ENCODE results near the gene SDR42E2. TPM values are rescaled to one million over a fixed set of nuclear protein-coding genes. Genes with fewer than 3 reads are reported as not detected.

Gene SDR42E2
- total RNA-seq, 2 experiments from 2014 or later, result 0.29 TPM; not detected in 1

DNA sequence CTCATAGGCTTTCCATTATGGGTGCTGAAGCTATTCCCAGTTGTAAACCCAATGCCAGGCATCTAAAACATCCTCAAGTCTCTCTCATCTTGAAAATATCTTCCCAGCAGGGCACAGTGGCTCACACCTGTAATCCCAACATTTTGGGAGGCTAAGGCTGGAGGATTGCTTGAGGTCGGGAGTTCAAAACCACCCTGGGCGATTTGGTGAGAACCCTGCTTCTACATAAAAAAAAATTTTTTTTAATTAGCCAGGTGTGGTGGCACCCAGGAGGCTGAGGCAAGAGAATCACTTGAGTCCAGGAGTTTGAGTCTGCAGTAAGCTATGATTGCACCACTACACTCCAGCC lies 30.7 kb downstream of the SDR42E2 start:
- Histone ChIP-seq H3K4me3 (ENCODE audit: low read depth, low read length, poor library complexity, severe bottlenecking) (no peak overlapping the region), H3K9me2 (ENCODE audit: insufficient read depth, low read length) (no peaks in the 10 kb centered on the region), H3K27ac (ENCODE audit: low read depth, low read length, poor library complexity, severe bottlenecking) (no peak overlapping the region), H3K4me2 (ENCODE audit: low read length) (no peak overlapping the region), H2AFZ (ENCODE audit: low read length) (no peak overlapping the region), H3K36me3 (ENCODE audit: insufficient read depth, low read length) (no peaks in the 10 kb centered on the region), H3K9me3 (ENCODE audit: low read length) (no peaks in the 10 kb centered on the region), H3K4me1 (ENCODE audit: insufficient read depth, low read length, poor library complexity, severe bottlenecking) (peaks cover 41% of the 10 kb centered on the region), H3K79me2 (ENCODE audit: insufficient read depth, low read depth, low read length) (no peaks in the 10 kb centered on the region), H4K20me1 (ENCODE audit: insufficient read depth, low read length) (no peaks in the 10 kb centered on the region)
- TF ChIP-seq, protein P1, sequence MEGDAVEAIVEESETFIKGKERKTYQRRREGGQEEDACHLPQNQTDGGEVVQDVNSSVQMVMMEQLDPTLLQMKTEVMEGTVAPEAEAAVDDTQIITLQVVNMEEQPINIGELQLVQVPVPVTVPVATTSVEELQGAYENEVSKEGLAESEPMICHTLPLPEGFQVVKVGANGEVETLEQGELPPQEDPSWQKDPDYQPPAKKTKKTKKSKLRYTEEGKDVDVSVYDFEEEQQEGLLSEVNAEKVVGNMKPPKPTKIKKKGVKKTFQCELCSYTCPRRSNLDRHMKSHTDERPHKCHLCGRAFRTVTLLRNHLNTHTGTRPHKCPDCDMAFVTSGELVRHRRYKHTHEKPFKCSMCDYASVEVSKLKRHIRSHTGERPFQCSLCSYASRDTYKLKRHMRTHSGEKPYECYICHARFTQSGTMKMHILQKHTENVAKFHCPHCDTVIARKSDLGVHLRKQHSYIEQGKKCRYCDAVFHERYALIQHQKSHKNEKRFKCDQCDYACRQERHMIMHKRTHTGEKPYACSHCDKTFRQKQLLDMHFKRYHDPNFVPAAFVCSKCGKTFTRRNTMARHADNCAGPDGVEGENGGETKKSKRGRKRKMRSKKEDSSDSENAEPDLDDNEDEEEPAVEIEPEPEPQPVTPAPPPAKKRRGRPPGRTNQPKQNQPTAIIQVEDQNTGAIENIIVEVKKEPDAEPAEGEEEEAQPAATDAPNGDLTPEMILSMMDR (conservative IDR thresholded peaks at IDR 0.05; ENCODE audit: low read length), result no peak
- TF ChIP-seq EZH2phosphoT487 (IDR thresholded peaks at IDR 0.05; ENCODE audit: borderline replicate concordance, low read depth, low read length), result no peak
- CTCF ChIA-PET (ENCODE audit: unreplicated experiment), result no interaction called here
- intact Hi-C loops (cut with micrococcal nuclease; ENCODE audit: unreplicated experiment), result loop anchor here (5.0 kb wide), 1 partner anchor 179 kb away; the partner anchor contains the start of gene CDR2
- no peak for DNase-seq (ENCODE audit: low spot score)
- no TSS peak for BruUV-seq (replicated peaks)
- POLR2A ChIA-PET, result no interaction called here

DNA sequence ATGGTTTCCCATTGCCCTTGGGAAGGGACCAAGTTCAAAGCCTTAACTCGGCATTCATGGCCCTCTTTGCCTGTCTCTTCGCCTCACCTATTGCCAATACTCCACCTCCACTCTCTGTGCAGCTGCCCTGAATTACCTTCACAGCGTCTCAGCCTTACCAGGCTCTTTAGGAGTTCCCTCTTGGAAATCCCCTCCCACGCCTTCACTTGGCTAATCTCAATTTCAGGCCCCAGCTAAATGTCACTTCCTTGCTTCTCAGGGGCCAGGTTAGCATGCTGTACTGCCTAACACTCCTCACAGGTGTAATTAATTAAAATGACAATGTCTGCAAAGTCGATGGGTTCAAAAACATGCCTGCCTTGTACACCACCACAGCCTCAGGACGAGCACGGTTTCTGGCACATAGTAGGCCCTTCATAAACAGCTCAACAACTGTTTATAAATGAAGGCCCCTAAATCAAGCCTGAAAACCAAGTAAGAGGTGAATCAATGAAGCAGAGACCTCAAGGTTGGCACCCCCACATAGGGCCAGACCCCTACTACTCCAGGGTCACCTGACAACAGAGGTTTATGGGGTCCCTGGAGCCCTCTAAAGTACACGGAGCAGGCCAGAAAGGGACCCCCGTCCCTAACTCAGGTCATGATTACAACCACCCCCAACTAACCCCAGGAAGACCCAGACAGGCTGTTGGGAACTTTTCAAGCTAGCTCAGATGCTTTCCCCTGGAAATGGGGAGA lies 32.6 kb downstream of the SDR42E2 start:
- Histone ChIP-seq H4K20me1 (ENCODE audit: insufficient read depth, low read length) (no peaks in the 10 kb centered on the region), H3K9me3 (ENCODE audit: low read length) (no peaks in the 10 kb centered on the region), H3K36me3 (ENCODE audit: insufficient read depth, low read length) (no peaks in the 10 kb centered on the region), H3K27ac (ENCODE audit: low read depth, low read length, poor library complexity, severe bottlenecking) (peak overlapping the region; percentile 42), H3K9me2 (ENCODE audit: insufficient read depth, low read length) (no peaks in the 10 kb centered on the region), H3K4me1 (ENCODE audit: insufficient read depth, low read length, poor library complexity, severe bottlenecking) (peaks cover 36% of the 10 kb centered on the region), H2AFZ (ENCODE audit: low read length) (no peak overlapping the region), H3K4me3 (ENCODE audit: low read depth, low read length, poor library complexity, severe bottlenecking) (peak overlapping the region; percentile 76), H3K79me2 (ENCODE audit: insufficient read depth, low read depth, low read length) (no peaks in the 10 kb centered on the region), H3K4me2 (ENCODE audit: low read length) (peak overlapping the region; percentile 92)
- no peak for DNase-seq (ENCODE audit: low spot score)
- CTCF ChIA-PET (ENCODE audit: unreplicated experiment), result no interaction called here
- intact Hi-C loops (cut with micrococcal nuclease; ENCODE audit: unreplicated experiment), result loop anchor here (1.0 to 5.0 kb wide), 2 partner anchors 11 to 177 kb away; partner anchors contain the start of genes CDR2 and EEF2K
- BruUV-seq (replicated peaks), result no TSS peak
- TF ChIP-seq, protein P1 (conservative IDR thresholded peaks at IDR 0.05; ENCODE audit: low read length), result no peak
- no peak for TF ChIP-seq EZH2phosphoT487 (IDR thresholded peaks at IDR 0.05; ENCODE audit: borderline replicate concordance, low read depth, low read length)
- POLR2A ChIA-PET, result interaction anchor here (1.5 kb wide), 1 partner anchor 13 kb away, joined by 5 read pairs; no protein-coding TSS in a partner anchor

- no peak for DNase-seq (ENCODE audit: low spot score)
- Histone ChIP-seq H3K27ac (ENCODE audit: low read depth, low read length, poor library complexity, severe bottlenecking) (peak overlapping the region; percentile 42), H2AFZ (ENCODE audit: low read length) (no peak overlapping the region), H4K20me1 (ENCODE audit: insufficient read depth, low read length) (no peaks in the 10 kb centered on the region), H3K9me2 (ENCODE audit: insufficient read depth, low read length) (no peaks in the 10 kb centered on the region), H3K4me1 (ENCODE audit: insufficient read depth, low read length, poor library complexity, severe bottlenecking) (peaks cover 40% of the 10 kb centered on the region), H3K79me2 (ENCODE audit: insufficient read depth, low read depth, low read length) (no peaks in the 10 kb centered on the region), H3K36me3 (ENCODE audit: insufficient read depth, low read length) (no peaks in the 10 kb centered on the region), H3K4me2 (ENCODE audit: low read length) (peak overlapping the region; percentile 92), H3K4me3 (ENCODE audit: low read depth, low read length, poor library complexity, severe bottlenecking) (peak overlapping the region; percentile 76), H3K9me3 (ENCODE audit: low read length) (no peaks in the 10 kb centered on the region)
- no TSS peak for BruUV-seq (replicated peaks)
- TF ChIP-seq, protein P1 (conservative IDR thresholded peaks at IDR 0.05; ENCODE audit: low read length), result no peak
- TF ChIP-seq EZH2phosphoT487 (IDR thresholded peaks at IDR 0.05; ENCODE audit: borderline replicate concordance, low read depth, low read length), result no peak
- ChIA-PET POLR2A (interaction anchor here (1.5 kb wide), 1 partner anchor 13 kb away, joined by 5 read pairs; no protein-coding TSS in a partner anchor), CTCF (ENCODE audit: unreplicated experiment) (no interaction called here)
- intact Hi-C loops (cut with micrococcal nuclease; ENCODE audit: unreplicated experiment), result loop anchor here (1.0 kb wide), 1 partner anchor 11 kb away; the partner anchor contains the start of gene EEF2K
These were observed 33.1 kb downstream of the SDR42E2 start for GRCh38 chr16:22195445-22195694.
